ENCODE measurements around the gene RPL32.
"Not testable (repeated sequence)": the region's sequence is repeated elsewhere in the genome, so short reads cannot be mapped to it uniquely, and the experiment has no call there.

RPL32 gene

DNA sequence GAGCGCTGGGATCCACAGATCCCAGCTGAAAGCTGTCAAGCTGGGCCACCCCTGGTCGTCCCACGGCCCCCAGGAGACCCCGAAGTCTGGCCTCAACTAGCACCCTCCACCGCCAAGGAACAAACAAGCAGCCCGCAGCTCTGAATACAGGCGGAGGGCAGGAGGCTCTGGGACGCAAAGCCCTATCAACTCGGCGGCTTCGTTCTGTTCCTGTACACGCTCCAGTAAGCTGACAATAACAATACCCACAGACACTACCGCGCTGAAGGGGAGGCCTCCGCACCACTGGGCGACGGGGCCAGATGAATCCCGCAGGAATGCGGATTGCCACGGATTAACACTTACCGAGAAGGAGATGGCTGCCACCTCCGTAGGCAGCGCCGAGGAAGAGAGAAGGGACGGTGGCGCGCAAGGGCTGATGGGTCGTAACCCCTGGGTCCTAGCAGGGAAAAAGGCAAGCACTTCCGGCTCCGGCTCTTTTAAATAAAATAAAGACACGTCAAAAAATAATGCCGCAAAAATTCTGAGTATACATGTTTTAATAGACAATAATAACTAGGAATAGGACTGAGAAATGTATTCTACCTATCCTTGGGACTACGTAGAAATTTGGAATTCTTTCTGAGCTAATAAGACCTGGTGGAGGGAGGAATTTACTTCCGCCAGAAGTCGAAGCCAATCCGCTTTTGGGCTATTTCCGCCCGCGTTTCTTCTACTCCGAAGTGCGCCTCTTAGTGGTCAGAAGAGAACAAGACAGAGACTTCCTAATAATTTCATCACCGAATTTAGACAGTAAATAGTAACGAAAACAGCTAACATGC, at the start of gene RPL32:
Gene RPL32 (minus strand): TSS at position 417 of the 821 bp plus-strand sequence. CDS start 1,328 bp downstream, outside the sequence.
- DNase-seq (ENCODE audit: low read depth, low spot score): peak; percentile 81

DNA sequence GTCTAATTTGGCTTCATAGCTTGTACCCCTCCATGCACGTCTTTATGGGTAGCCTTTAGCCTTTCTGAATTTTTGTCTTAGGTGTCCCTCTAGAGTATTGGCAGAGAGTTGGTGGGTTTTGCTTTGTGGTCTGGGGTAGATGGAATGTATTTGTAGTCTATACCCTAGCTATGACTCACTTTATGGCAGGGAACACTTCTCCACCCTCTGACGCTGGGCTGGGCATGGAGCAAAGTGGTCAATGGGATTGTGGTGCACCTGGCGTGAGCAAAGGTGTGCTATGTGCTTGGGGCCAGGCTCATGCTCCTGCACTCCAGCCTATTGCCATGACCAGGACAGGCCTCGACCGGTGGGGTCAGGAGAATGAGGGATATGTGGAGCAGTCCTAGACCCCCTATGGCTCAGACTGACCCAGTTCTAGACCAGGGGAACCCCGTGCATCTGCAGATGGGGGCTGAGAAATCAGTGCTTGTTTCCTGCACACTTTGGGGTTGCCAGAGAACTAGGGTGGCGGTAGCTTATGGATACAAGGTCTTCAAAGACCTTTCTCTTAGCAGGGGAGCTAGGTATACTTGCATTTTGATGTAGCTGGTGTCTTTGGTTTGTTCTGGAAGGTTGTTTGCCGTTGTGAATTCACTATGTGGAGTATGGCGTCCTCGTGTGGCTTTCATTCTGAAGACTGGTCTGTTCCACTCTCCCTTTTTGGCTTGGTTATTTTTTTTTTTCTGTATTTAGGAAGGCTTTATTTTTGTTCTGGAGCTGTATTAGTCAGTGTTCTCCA, 49.4 kb upstream of the RPL32 start:
- no peak for DNase-seq (ENCODE audit: low read depth, low spot score)

DNA sequence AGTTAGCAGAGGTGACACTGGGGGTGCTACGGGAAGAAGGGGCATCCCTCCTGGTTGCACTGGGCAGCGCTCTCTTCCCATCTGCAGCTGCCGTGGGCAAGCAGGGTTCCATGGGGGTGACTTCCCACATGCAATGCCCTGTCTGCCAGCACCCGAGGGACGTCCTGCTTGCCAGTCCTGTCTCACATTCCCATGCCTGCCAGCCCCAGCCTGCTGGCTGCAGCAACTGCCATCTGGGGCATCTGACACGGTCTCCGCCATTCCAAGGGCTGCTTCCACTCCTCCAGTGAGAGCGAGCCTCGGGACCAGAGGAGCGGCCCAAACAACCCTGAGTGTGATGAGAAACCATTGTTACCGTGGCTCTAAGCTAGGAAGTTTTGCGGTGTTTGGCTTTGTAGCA, 45.4 kb upstream of the RPL32 start:
- no peak for DNase-seq (ENCODE audit: low read depth, low spot score)

DNA sequence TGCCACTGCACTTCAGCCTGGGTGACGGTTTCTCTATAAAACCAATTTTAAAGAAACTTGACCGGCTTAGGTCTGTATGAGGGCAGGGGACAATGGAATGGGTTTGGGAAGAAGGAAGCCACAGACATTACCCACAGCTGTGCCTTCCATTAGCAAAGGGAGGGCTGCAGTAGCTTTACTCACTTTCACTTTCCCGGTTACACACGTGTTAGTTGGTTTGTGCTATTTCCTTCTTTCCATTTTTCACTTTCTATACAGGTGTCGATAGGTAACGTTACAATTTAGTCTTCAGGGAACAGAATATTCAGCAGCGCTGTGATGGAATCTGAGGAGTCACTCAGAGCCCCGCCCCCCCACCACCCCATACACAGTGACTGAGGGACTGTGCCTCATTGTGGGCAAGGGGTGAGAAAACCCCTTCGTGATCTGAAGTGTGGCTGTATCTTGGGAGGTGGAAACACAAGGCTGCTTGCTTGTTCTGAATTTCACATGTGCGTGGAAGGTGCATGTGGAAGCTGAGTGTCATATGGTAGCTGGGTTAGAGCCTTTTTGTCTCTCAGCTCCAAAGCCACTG, 44.8 kb upstream of the RPL32 start:
- DNase-seq (ENCODE audit: low read depth, low spot score): no peak

DNA sequence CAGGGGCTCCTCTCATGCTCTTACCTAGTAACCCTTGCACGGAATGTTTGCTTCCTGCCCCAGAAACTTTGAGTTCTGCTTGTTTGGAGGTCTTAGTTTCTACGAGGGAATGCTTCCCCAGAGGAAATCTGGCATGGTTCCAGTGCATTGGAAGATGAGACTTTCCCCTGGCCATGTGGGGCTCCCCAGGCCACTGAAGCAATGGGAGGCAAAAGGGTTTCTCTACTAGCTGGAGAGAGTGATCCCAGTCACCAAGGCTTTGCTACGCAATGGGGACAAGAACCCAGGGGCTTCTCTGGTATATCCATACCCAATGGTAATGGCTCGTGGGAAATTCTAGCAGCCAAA, 44.2 kb upstream of the RPL32 start:
- no peak for DNase-seq (ENCODE audit: low read depth, low spot score)

DNA sequence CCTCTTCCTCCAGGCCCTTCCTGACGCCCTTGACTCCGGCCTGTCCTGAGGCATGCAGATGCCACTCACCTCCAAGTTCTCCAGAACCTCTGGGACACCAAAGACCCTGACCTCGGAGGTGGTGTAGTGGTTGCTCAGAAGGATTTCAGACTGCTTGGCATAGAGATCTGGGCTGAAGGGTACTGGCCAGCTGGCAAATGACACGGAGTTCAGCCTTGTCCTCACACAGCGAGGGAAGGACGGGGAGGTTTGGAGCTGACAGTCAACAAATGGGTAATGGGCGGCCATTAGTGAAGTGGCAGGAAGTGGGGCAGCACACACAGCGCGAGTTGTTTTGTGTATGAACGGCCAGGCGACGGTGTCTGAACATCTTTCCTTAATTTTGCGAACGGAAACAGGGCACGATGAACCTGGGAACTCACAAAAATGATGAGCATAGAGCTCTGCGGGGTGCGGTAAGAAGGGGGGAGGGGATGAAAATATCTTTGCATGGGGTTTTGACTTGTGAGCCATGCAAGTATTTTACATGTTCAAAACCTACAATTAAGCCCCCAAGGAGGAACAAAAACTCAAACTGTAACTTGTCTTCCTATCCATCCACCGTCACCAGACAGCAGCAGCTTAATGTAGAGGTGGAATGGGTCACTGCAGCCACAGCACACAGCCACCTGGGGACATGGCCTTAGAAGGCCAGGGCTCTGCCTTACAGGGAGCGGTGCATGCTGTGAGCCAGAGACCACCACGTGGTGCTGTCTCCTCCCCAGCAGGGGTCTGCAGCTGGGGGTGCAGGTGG, 43.6 kb upstream of the RPL32 start:
- DNase-seq (ENCODE audit: low read depth, low spot score): no peak

DNA sequence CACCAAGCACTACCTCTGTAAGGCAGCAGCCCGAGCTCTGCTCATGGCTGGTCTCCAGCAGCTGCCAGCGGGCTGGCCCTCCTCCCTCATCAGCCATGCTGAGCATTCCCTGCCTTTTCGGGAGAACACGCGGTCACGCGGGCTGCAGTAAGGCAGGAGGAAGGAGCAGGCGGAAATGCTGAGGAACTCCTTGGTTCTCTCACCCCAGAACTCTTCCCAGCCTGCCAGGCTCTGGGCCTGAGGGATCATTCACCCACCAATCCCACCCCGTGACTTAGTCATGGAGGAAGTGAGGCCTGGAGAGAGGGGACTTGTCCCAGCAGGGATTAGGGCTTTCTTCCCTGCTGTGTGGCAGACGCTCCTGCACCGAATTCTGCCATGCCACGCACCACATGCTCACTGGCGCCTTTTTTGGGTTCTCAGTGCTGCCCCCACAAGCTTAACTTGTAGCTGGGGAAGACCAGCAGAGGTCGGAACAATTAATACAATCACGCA, 42.9 kb upstream of the RPL32 start:
- DNase-seq (ENCODE audit: low read depth, low spot score): no peak

DNA sequence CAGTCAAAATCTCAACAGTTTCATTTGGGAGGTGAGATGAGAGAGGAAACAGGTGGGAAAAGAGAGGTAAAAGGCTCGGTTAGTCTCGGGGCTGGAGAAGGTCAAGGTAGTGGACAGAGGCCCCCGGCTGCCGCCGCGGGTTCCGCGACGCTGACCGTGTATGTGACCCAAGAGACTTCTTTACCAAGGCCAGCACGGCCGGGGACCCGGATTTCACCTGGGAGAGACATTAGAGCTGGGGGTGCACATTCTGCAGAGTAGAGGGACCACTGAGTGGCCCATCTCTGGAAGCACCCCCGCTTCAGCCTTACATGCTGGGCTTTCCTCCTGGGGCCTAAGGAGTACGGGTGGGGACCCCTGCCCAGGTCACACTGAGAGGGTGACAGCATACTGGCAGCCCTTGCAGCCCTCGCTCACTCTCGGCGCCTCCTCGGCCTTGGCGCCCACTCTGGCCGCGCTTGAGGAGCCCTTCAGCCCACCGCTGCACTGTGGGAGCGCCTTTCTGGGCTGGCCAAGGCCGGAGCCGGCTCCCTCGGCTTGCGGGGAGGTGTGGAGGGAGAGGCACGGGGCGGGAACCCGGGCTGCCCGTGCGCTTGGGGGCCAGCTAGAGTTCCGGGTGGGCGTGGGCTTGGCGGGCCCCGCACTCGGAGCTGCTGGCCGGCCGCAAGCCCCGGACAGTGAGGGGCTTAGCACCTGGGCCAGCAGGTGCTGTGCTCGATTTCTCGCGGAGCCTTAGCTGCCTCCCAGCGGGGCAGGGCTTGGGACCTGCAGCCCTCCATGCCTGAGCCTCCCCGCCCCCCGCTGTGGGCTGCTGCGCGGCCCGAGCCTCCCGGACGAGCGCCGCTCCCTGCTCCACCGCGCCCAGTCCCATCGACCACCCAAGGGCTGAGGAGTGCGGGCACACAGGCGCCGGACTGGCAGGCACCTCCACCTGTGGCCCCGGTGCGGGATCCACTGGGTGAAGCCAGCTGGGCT, 41.3 kb upstream of the RPL32 start:
- no peak for DNase-seq (ENCODE audit: low read depth, low spot score)

DNA sequence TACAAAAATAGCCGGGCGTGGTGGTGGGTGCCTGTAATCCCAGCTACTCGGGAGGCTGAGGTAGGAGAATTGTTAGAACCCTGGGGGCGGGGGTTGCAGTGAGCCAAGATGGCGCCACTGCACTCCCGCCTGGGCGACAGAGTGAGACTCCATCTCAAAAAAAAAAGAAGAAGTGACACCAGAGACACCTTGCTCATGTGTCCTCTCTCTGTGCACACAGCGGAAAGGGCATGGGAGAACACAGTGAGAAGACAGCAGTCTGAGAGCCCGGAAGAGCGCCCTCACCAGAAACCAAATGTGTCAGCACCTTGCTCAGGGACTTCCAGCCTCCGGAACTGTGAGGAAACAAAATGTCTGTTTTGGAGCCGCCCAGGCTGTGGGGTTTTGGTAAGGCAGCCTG, 40.5 kb upstream of the RPL32 start:
- DNase-seq (ENCODE audit: low read depth, low spot score): not testable (repeated sequence)

DNA sequence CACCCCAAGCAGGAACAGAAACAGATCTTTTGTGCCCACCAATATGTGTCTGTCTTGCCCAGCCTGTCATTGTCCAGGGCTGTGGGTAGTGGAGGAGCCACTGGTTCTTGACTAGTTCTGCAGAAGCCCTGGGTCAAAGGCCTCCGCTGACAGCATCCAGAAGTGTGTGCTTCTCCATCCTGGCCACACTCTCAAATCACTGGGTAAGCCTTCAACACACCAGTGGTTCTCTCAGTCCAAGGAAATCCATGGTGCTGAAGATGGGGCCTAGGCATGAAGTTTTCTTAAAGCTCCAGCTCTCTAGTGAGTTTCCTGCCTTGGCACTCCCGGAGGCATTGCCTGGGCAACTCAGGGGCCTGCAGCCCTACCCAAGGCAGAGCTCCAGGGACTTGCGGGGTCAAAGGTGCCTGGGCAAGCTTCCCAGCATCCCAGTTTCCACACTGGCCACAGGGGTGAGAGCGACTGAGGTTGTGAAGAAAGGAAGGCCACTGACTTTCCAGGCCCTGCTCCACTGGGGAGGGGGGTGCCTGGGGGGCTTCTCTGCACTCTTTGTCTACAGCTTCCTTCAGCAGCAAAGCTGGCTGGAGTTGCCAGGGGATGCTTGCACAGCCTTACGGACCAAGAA, 37.9 kb upstream of the RPL32 start:
- DNase-seq (ENCODE audit: low read depth, low spot score): no peak

DNA sequence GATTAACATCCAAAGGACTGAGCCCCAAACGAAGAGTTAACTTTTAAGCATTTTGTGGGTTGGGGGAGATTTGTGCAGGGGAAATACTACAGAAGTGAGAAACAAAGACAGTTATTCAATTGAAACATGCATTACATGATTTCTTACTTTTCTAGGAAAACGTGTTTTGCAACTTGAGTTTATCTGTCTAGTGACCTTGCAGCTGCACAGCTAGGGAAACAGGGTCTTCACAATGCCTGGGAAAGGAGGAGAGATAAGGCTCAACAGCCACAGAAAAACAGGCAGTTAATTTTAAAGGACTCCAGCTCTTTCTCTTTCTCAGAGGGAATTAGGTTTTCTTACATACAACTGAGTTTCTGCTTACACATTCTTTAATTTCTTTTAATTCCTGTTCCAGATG, 37.4 kb upstream of the RPL32 start:
- DNase-seq (ENCODE audit: low read depth, low spot score): not testable (repeated sequence)

DNA sequence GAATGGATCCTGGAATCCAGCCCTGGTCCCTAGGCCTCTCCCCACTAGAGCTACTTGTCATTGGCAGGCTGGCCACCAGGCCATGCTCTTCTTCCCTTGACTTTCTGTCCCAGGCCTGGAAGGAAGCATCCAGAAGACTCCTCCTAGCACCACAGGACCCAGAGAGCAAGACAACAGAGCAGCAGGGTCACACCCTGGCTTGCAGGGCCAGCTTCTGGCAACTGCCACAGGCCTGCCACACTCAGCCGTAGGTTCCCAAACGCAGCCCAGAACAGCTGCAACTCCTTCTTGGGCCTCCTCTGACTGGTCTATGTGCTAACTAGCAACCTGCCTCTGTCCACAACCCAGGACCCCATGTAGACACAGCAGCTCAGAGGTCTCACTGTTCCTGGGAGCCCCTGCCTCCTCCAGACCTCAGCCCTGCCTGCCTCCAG, 36.8 kb upstream of the RPL32 start:
- no peak for DNase-seq (ENCODE audit: low read depth, low spot score)

DNA sequence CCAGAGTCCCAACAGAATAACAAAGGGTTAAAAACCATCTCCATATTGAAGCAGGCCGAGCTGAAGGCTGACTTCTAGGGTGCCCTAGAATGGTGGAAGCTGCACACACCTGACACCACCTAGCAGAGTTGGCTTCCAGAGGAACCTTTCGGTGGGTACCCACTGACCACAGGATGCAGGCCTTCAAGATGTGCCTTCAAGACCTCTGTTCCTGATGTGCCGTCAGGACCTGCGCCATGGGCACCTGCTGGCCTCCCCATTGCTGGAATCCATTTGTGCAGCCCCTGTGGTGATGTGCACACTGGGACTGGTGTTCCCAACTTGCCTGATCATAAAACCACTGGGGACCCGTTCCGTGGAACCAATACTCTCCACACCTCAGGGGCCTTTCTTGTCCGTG, 35.7 kb upstream of the RPL32 start:
- DNase-seq (ENCODE audit: low read depth, low spot score): no peak

DNA sequence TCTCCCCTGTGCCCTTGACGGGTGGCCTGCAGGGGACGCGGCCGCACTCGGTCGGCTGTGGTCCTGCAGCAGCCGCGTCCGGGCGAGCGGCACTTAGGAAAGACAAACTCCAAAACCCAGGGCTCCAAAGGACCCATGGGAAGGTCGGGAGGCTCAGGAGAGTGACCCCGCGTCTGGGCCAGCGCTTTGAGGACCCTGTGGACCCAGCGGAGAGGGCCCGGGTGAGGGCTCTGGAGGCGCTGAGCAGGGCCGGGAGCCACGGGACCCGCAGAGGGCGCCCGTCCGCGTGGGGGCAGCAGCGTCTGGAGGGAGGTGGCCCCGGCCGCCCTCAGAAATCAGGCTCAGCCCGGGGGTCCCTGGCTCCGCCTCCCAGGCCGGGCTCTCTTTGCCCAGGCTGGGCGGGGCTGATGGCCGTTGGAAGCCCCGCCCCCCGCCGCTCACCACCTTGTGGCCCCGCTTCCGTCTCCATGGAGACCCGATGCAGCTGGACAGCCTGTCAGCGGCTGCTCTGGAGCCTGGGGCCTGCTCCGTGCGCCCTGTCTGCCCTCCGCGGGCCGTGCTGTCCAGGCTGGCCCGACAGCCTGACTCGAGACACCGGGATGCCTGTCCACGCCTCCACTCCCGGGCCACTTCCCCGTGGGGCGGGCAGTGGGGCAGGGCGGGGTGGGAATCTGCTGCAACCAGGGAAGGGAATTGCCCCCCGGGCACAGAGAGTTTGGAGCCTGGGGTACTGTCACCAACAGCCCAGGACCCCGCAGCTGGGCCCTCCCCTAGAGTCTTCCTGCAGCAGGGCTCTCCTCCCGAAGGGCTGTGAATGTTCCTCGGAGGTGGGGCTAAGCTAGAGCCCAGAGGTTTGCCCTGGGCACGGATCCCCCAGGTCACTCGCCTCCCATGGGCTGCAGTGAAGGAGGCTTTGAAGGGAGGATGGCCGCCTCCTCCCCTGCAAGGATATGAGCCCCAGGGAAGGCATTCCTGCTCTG, 34.8 kb upstream of the RPL32 start:
- no peak for DNase-seq (ENCODE audit: low read depth, low spot score)

DNA sequence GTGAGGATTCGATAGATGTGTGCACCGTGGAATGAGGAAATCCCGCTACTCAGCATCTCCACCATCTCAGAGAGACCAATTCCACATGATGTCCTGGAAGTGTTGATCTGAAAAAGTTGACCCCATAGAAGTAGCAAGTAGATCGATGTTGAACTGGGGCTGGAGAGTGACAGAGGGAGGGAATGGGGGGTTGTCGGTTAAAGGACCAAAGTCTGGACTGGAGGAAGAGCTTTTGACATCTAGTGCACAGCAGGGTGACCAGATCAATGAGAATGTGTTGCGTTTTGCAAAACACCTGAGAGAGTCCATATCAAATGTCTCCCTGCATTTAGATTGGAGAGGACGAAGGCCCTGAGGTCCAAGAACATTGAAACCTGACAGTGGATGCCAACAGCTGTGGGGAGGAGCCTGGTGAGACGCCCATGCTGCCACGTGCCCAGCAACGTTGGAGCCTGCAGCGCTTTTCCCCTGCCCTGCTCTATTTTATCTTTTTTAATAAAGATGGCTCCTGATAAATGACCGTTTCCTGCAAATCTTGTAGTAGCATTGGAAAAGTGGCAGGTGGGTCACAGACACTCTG, 30.1 kb upstream of the RPL32 start:
- no peak for DNase-seq (ENCODE audit: low read depth, low spot score)

DNA sequence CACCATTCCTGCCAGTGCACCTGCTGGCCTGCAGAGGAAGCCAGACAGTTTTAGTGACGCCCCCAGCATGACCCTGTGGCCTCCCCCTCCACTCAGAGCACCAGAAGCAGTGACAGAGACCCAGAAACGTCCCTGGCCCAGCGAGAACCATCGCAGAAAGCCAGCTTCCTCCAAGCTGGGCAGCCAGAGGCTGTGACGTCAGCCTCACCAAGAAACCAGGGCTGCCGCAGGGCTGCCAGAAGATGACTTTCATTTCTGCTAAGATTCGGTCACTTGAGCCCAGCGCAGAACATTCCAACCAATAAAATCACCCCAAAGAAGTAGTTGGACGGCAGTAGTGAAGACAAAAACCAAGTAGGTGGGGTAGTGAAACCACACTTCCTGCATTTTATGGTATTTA, 29.6 kb upstream of the RPL32 start:
- no peak for DNase-seq (ENCODE audit: low read depth, low spot score)

DNA sequence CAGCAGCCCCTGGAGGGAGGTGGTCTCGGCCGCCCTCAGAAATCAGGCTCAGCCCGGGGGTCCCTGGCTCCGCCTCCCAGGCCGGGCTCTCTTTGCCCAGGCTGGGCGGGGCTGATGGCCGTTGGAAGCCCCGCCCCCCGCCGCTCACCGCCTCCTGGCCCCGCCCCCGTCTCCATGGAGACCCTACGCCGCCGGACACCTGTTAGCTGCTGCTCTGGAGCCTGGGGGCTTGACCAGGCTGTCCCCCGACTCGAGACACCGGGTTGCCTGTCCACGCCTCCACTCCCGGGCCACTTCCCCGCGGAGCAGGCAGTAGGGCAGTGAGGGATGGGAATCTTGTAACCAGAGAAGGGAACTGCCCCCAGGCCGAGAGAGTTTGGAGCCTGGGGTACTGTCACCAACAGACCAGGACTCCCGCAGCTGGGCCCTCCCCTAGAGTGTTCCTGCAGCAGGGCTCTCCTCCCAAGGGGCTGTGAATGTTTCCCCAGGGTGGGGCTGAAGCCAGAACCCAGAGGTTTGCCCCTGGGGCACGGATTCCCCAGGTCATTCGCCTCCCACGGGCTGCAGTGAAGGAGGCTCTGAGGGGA, 27.8 kb upstream of the RPL32 start:
- no peak for DNase-seq (ENCODE audit: low read depth, low spot score)
